Heart left ventricle (tissue), 16 donors: ENCODE measurements around the gene SLC7A5. TPM values are rescaled to one million over a fixed set of nuclear protein-coding genes. Genes with fewer than 3 reads are reported as not detected.

Source experiments
- ATAC-seq, 4 donors: fragments of 200-7000 bp; cut with Tn5 transposase; one replicate each; pipeline ENCODE4 v1.9.1; 2020 to 2022; ENCODE audit warnings: moderate library complexity in 4 of 4, mild to moderate bottlenecking in 3 of 4, moderate number of reproducible peaks in 1 of 4
- DNase-seq, 5 donors: peaks; one replicate each; pipeline ENCODE4 v3.0.0-alpha.2; 2020
- H3K27ac ChIP-seq, 12 donors: fragments of 200-600 bp; sonication (generic) in 4 of 12; one replicate each; pipeline versions ENCODE4 v1.5.0 to v1.8.0; 2016 to 2022; ENCODE audit warnings: mild to moderate bottlenecking in 2 of 12
- H3K27me3 ChIP-seq, 9 donors: fragments of 200-600 bp; sonication (generic) in 2 of 9; one replicate each; pipeline versions ENCODE4 v1.5.1 to v1.8.0; 2016 to 2022; ENCODE audit warnings: mild to moderate bottlenecking in 3 of 9
- H3K36me3 ChIP-seq, 9 donors: fragments of 200-600 bp; sonication (generic) in 2 of 9; one replicate each; pipeline versions ENCODE4 v1.5.0 to v1.8.0; 2018 to 2022; ENCODE audit warnings: mild to moderate bottlenecking in 2 of 9
- H3K4me1 ChIP-seq, 12 donors: fragments of 200-600 bp; sonication (generic) in 4 of 12; one replicate each; pipeline versions ENCODE4 v1.5.0 to v1.8.0; 2016 to 2022; ENCODE audit warnings: mild to moderate bottlenecking in 3 of 12
- H3K4me3 ChIP-seq, 12 donors: fragments of 200-600 bp; sonication (generic) in 4 of 12; one replicate each; pipeline versions ENCODE4 v1.5.0 to v1.8.0; 2017 to 2022; ENCODE audit warnings: mild to moderate bottlenecking in 9 of 12, moderate library complexity in 4 of 12
- H3K9me3 ChIP-seq, 12 donors: fragments of 200-600 bp; sonication (generic) in 4 of 12; one replicate each; pipeline versions ENCODE4 v1.5.0 to v1.8.0; 2016 to 2022; ENCODE audit warnings: mild to moderate bottlenecking in 1 of 12
- CTCF ChIP-seq, 12 donors: fragments of 200-600 bp; sonication (generic) in 4 of 12; IDR thresholded peaks; one replicate each; pipeline versions ENCODE4 v1.5.0 to v1.8.0; 2018 to 2022; ENCODE audit warnings: antibody characterized with exemption in 12 of 12, mild to moderate bottlenecking in 5 of 12
- POLR2A ChIP-seq, 2 donors: fragments of 450-650 bp; IDR thresholded peaks; one replicate each; pipeline ENCODE4 v1.6.1; 2017; ENCODE audit warnings: antibody characterized with exemption in 2 of 2, mild to moderate bottlenecking in 2 of 2, moderate library complexity in 2 of 2
- WGBS, 4 donors: extraction: QIAGEN DNeasy Blood & Tissue Kit in 2 of 4; methylation state at CpG; one replicate each; pipeline versions ENCODE4 v1.1.5 to v1.1.7; 2013 to 2018; 5-methylcytosine and 5-hydroxymethylcytosine counted together
- intact Hi-C, 10 donors: fragments of 100-400 bp; cut with DNase I; formaldehyde crosslinking; loops; one replicate each; pipeline versions ENCODE4 v1.11.1 to v1.14.2; 2022
- polyA plus RNA-seq, 2 donors: library from polyadenylated mRNA; stranded (reverse); fragments of 200-250 nt; gene quantifications; one replicate each; pipeline ENCODE4 v1.2.3, GENCODE V29; 2013
- total RNA-seq, 9 donors: library from RNA; depleted of rRNA in 2 of 9; stranded (reverse); fragments of >200 nt in 2 of 9; fragmentation: NEBNext Ultra II Directional in 3 of 9; extraction: Animal tissue kit (Norgen Biotek cat#: 25700) in 3 of 9; gene quantifications; one replicate each; pipeline versions ENCODE4 v1.1.0 to v1.2.4, GENCODE V29; 2016 to 2023
- donor health status: ischemic (EF 13 %, LVEDD 7.1; RV severe dilation, severe dysfunction).
- donor health status: healthy with polysubstance abuse.
- donor health status: DM: no; HTN: yes; CAD: no.
- donor health status: DM: no; HTN: no; CAD: no.
- donor health status: ischemic (EF 25% LVEDD 6.9; RV normal size, moderate dysfunction).
- donor health status: ischemic (EF 25% LVEDD 5.7; RV mildly dilated, moderate dysfunction).
- donor health status: healthy.
- donor health status: DM: yes; HTN: yes; CAD: no.
- donor health status: ischemic (EF 35%, LVEDD 5.7; RV mildly dilated, moderate dysfunction).
- donor health status: nonischemic (EF 11% LVEDD 7.7; RV severe dilation, severe dysfunction).
- donor health status: DM: yes; HTN: yes; CAD: no.
- donor health status: PGD.
- donor health status: ischemic (EF 29% LVEDD 5.4; RV normal size, mild dysfunction).
- donor health status: nonischemic (EF 23%, LVEDD 6.1; RV moderate dilation, normal function).

SLC7A5 gene
- total and polyA plus RNA-seq, 11 donors, result 1.7 to 12.2 (median 3.2) TPM

DNA sequence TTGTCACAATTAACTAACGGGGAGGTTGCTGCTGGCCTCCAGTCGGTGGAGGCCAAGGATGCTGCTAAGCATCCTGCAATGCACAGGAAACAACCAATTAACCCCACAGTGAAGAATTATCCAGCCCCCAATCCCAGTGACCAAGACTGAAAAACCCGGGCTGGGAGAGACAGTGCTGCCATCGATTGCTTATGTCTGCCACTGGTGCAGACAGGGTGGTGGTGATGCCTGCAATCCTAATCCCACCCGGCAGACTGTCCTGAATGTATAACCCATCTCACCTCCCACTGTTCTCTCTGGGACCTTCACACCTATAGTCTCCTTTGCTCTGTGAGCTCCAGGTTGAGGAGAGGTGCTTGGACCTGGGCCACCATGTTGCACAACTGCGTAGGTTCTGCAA is 61.2 kb downstream of the SLC7A5 start:
- no peak overlapping the region for H3K27ac ChIP-seq
- H3K27me3 ChIP-seq, result no peaks in the 10 kb centered on the region
- intact Hi-C loops, result no loop called here
- peaks cover 0 to 20% (median 7%) of the 10 kb centered on the region in 12 donors for H3K4me1 ChIP-seq
- H3K9me3 ChIP-seq, result no peaks in the 10 kb centered on the region
- TF ChIP-seq CTCF (IDR thresholded peaks at IDR 0.05) (no peak), POLR2A (IDR thresholded peaks at IDR 0.05) (no peak)
- ATAC-seq, result no peak
- no peak overlapping the region for H3K4me3 ChIP-seq
- no peaks in the 10 kb centered on the region for H3K36me3 ChIP-seq
- no peak for DNase-seq
- 87 to 94% (median 91%) methylated on average over 6 of the region's 6 CpGs for WGBS, 4 donors

- Histone ChIP-seq H3K4me1 (peaks cover 0 to 19% (median 7%) of the 10 kb centered on the region in 12 donors), H3K36me3 (no peaks in the 10 kb centered on the region), H3K27ac (peak overlapping the region in 10 of 12 donors; percentile 21 to 85 (median 70)), H3K27me3 (no peaks in the 10 kb centered on the region), H3K4me3 (peak overlapping the region; percentile 10 to 63 (median 52)), H3K9me3 (no peaks in the 10 kb centered on the region)
- DNase-seq (peak in 4 of 5 donors; percentile 51 to 80 (median 64)), ATAC-seq (peak; percentile 86 to 91 (median 90))
- 8 to 16% (median 15%) methylated on average over 22 to 25 of the region's 25 CpGs for WGBS, 4 donors
- intact Hi-C loops, result no loop called here
- TF ChIP-seq CTCF (IDR thresholded peaks at IDR 0.05), result no peak
- TF ChIP-seq POLR2A (IDR thresholded peaks at IDR 0.05), result no peak
Observed at GRCh38 chr16:87806641-87807546, 62.4 kb downstream of the SLC7A5 start.

- Histone ChIP-seq H3K9me3 (no peaks in the 10 kb centered on the region), H3K27me3 (no peaks in the 10 kb centered on the region), H3K36me3 (no peaks in the 10 kb centered on the region), H3K4me3 (peak overlapping the region; percentile 10 to 63 (median 52)), H3K27ac (peak overlapping the region in 7 of 12 donors; percentile 21 to 85 (median 70)), H3K4me1 (peaks cover 0 to 19% (median 7%) of the 10 kb centered on the region in 12 donors)
- ATAC-seq (peak in 3 of 4 donors; percentile 3), DNase-seq (no peak)
- WGBS, 4 donors, result 34 to 46% (median 38%) methylated on average over 12 to 16 of the region's 16 CpGs
- intact Hi-C loops, result no loop called here
- TF ChIP-seq CTCF (IDR thresholded peaks at IDR 0.05), result no peak
- TF ChIP-seq POLR2A (IDR thresholded peaks at IDR 0.05), result no peak
Observed at GRCh38 chr16:87806261-87806640, 63.1 kb downstream of the SLC7A5 start.

GRCh38 chr16:87803385-87803784 is 65.9 kb downstream of the SLC7A5 start:
- ATAC-seq (no peak), DNase-seq (no peak)
- H3K9me3 ChIP-seq, result no peaks in the 10 kb centered on the region
- TF ChIP-seq POLR2A (IDR thresholded peaks at IDR 0.05) (no peak), CTCF (IDR thresholded peaks at IDR 0.05) (no peak)
- 84 to 100% (median 89%) methylated on average over 3 to 5 of the region's 5 CpGs for WGBS, 4 donors
- H3K36me3 ChIP-seq, result no peaks in the 10 kb centered on the region
- intact Hi-C loops, result no loop called here
- peaks cover 0 to 14% (median 7%) of the 10 kb centered on the region in 12 donors for H3K4me1 ChIP-seq
- H3K27ac ChIP-seq, result no peak overlapping the region
- H3K27me3 ChIP-seq, result no peaks in the 10 kb centered on the region
- H3K4me3 ChIP-seq, result no peak overlapping the region
